Measurements from ENCODE around the gene RNF19B. TPM values are rescaled to one million over a fixed set of nuclear protein-coding genes. Genes with fewer than 3 reads are reported as not detected.
A peak's percentile ranks its signal among the peaks of the same experiment; 100 is the strongest.

Gene RNF19B
- total and polyA plus RNA-seq, 2 of the 8 experiments (the other 6 are each of a cell fraction or from before 2014, with no cell fraction given): 9.2 to 11.2 TPM

DNA sequence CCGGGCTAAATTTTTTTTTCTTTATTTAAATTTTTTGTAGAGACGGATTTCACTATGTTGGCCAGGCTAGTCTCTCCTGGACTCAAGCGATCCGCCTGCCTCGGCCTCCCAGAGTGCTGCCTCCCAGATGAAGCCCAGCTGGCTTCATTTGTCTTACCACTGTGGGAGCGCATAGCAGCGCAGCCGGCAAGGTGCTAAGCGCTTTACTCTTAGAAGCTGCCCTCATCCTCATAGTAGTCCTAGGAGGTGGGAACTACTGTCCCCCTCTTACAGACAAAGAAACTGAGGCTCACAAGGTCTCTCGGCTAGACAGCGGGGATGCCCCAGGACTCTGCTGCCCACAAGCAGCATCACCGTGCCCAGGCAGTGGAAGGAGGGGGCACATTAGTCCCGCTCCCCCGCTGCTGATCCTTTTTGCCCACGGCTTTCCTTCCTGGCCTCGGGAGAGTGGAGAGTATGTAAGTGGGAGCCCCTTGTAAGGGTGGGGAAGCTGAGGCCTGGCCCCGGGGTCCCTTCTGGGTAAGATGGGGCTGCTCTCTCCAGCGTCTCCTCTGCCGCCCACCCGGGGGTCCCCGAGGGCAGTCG lies 64.1 kb downstream of the RNF19B start:
- Histone ChIP-seq H3K23me2 (ENCODE audit: low read depth, low read length) (peaks cover 11% of the 10 kb centered on the region; the same call in 1 of the 2 replicates), H3K79me1 (ENCODE audit: low read depth, low read length) (no peaks in the 10 kb centered on the region), H4K5ac (ENCODE audit: insufficient read length, low read depth, low read length) (no peak overlapping the region), H3K27me3 (replicated peaks in 1 of 4; ENCODE audit: control insufficient read depth in 3 of 4, extremely low read depth in 1 of 4, insufficient read depth in 3 of 4, low read length in 3 of 4) (peaks cover 14 to 40% (median 34%) of the 10 kb centered on the region in 4 experiments), H4K91ac (replicated peaks; ENCODE audit: insufficient read length, low read length) (no peak overlapping the region), H3K36me3 (ENCODE audit: control insufficient read depth in 2 of 4, insufficient read depth in 4 of 4, low read length in 3 of 4) (no peaks in the 10 kb centered on the region), H3K9ac (replicated peaks in 1 of 4; ENCODE audit: extremely low read depth in 1 of 4, low read depth in 3 of 4, low read length in 3 of 4) (no peak overlapping the region), H3K4me1 (replicated peaks in 1 of 4; ENCODE audit: control insufficient read depth in 3 of 4, insufficient read depth in 4 of 4, low read length in 3 of 4) (peaks cover 0 to 11% (median 8%) of the 10 kb centered on the region in 4 experiments; a peak in 6 of 7 replicates), H2BK15ac (ENCODE audit: low read length) (peak overlapping the region; percentile 72; the same call in 1 of the 2 replicates), H2BK12ac (ENCODE audit: low read depth, low read length) (peak overlapping the region; percentile 68; the same call in 1 of the 2 replicates), H3K56ac (replicated peaks; ENCODE audit: insufficient read length, low read depth, low read length) (no peak overlapping the region), H3K18ac (ENCODE audit: extremely low read depth, low read length) (peak overlapping the region; percentile 48; the same call in 1 of the 2 replicates), H3K9me3 (ENCODE audit: insufficient read depth in 2 of 2, low read depth in 1 of 2, low read length in 1 of 2) (no peaks in the 10 kb centered on the region), H4K8ac (ENCODE audit: extremely low read depth, insufficient read depth, low read length) (0 out of 2 replicates have a peak overlapping the region, but pooled peaks have one; percentile 22), H2BK120ac (replicated peaks; ENCODE audit: low read depth, low read length) (no peak overlapping the region), H3K23ac (ENCODE audit: insufficient read length) (no peak overlapping the region), H2BK5ac (ENCODE audit: low read depth, low read length) (no peak overlapping the region), H4K20me1 (replicated peaks in 1 of 2; ENCODE audit: control insufficient read depth in 1 of 2, insufficient read depth in 2 of 2, low read length in 2 of 2) (peaks cover 2 to 4% of the 10 kb centered on the region in 2 experiments), H3K27ac (ENCODE audit: low read depth, low read length) (no peak overlapping the region), H3K79me2 (ENCODE audit: control insufficient read depth in 1 of 2, insufficient read depth in 2 of 2, low read length in 2 of 2) (no peaks in the 10 kb centered on the region), H3K4me2 (ENCODE audit: insufficient read depth in 1 of 2, low read depth in 2 of 2, low read length in 2 of 2) (peak overlapping the region; percentile 73 to 83), H2AK5ac (ENCODE audit: low read depth, low read length) (peak overlapping the region; percentile 75; the same call in 1 of the 2 replicates), H3K4me3 (ENCODE audit: extremely low read depth in 1 of 4, insufficient read depth in 2 of 4, low read depth in 3 of 4, low read length in 4 of 4) (peak overlapping the region; percentile 36 to 67 (median 42)), H3K4ac (replicated peaks; ENCODE audit: insufficient read length, low read depth, low read length) (no peak overlapping the region), H2BK20ac (ENCODE audit: low read length) (no peak overlapping the region), H2AFZ (ENCODE audit: low read length) (no peak overlapping the region), H3K14ac (ENCODE audit: insufficient read length) (no peak overlapping the region)
- WGBS, 2 experiments (ENCODE audit: extremely low coverage in 1 of 2, insufficient coverage in 1 of 2, insufficient read length in 1 of 2, insufficient replicate concordance in 2 of 2, low coverage in 1 of 2, low lambda C conversion rate in 2 of 2, missing lambda C conversion rate in 1 of 2): 27% methylated on average over 22 of the region's 22 CpGs; no CpG with 5 or more reads in 1 of the 2 experiments
- CTCF ChIA-PET (ENCODE audit: partially characterized antibody): interaction anchor here (0.9 to 16.6 kb wide), 7 partner anchors 9 to 188 kb away, joined by 3 to 382 read pairs (median 6); partner anchors contain the start of genes FNDC5 and HPCA
- POLR2A ChIA-PET (ENCODE audit: partially characterized antibody): interaction anchor here (0.7 to 1.1 kb wide), 2 partner anchors 181 to 500 kb away, joined by 3 read pairs; partner anchors contain the start of gene AZIN2
- DNase-seq (ENCODE audit: low read depth in 1 of 2, low spot score in 2 of 2) (peak in 1 of 2 experiments; percentile 50), FAIRE-seq (no peak)
- TF ChIP-seq ASH2L (IDR thresholded peaks at IDR 0.05; ENCODE audit: low read length): peak; percentile 8
- no peak for TF ChIP-seq TCF12 (IDR thresholded peaks at IDR 0.05; ENCODE audit: low read depth, low read length)
